Measurements from ENCODE around the gene ARHGAP9. TPM values are rescaled to one million over a fixed set of nuclear protein-coding genes. Genes with fewer than 3 reads are reported as not detected.

ARHGAP9 gene
- total and polyA plus RNA-seq, 5 donors from 2014 or later = 173 to 403 (median 187) TPM

GRCh38 chr12:57452181-57452936 lies 27.3 kb downstream of the ARHGAP9 start:
- peak overlapping the region in 1 of 3 donors; percentile 44 for H3K27ac Mint-ChIP-seq

GRCh38 chr12:57451233-57451778 lies 28.4 kb downstream of the ARHGAP9 start:
- no peaks in the 10 kb centered on the region for H3K36me3 ChIP-seq (ENCODE audit: control insufficient read depth, insufficient read depth, low read length)
- Mint-ChIP-seq H3K27ac (peak overlapping the region in 1 of 3 donors; percentile 20), H3K4me3 (no peak overlapping the region), H3K4me1 (peaks cover 0 to 6% (median 4%) of the 10 kb centered on the region in 4 donors), H3K9me3 (no peaks in the 10 kb centered on the region), H3K36me3 (no peaks in the 10 kb centered on the region), H3K27me3 (peaks cover 10% of the 10 kb centered on the region)
- H3K9me3 ChIP-seq (ENCODE audit: control insufficient read depth in 2 of 2, low read length in 2 of 2) = no peaks in the 10 kb centered on the region
- no peaks in the 10 kb centered on the region for H3K27me3 ChIP-seq (ENCODE audit: control insufficient read depth, insufficient read depth, low read length)
- H3K27ac ChIP-seq (ENCODE audit: insufficient read depth, low read length, poor library complexity, severe bottlenecking) = no peak overlapping the region
- no peak overlapping the region for H3K4me3 ChIP-seq (ENCODE audit: low read depth, low read length)
- DNase-seq = no peak
- ATAC-seq (ENCODE audit: low read depth in 2 of 2) = no peak
- H3K4me1 ChIP-seq (ENCODE audit: control insufficient read depth, insufficient read depth, low read length, poor library complexity, severe bottlenecking) = no peaks in the 10 kb centered on the region

More at GRCh38 chr12:57452181-57452936, 27.3 kb downstream of the ARHGAP9 start:
- Histone ChIP-seq H3K4me3 (ENCODE audit: low read depth, low read length) (no peak overlapping the region), H3K9me3 (ENCODE audit: control insufficient read depth in 2 of 2, low read length in 2 of 2) (no peaks in the 10 kb centered on the region), H3K36me3 (ENCODE audit: control insufficient read depth, insufficient read depth, low read length) (no peaks in the 10 kb centered on the region), H3K27ac (ENCODE audit: insufficient read depth, low read length, poor library complexity, severe bottlenecking) (no peak overlapping the region), H3K4me1 (ENCODE audit: control insufficient read depth, insufficient read depth, low read length, poor library complexity, severe bottlenecking) (no peaks in the 10 kb centered on the region), H3K27me3 (ENCODE audit: control insufficient read depth, insufficient read depth, low read length) (no peaks in the 10 kb centered on the region)
- Mint-ChIP-seq H3K27me3 (peaks cover 10% of the 10 kb centered on the region), H3K9me3 (no peaks in the 10 kb centered on the region), H3K4me1 (peaks cover 0 to 7% (median 5%) of the 10 kb centered on the region in 4 donors), H3K4me3 (peak overlapping the region in 1 of 4 donors; percentile 43), H3K36me3 (no peaks in the 10 kb centered on the region)
- DNase-seq (no peak), ATAC-seq (ENCODE audit: low read depth in 2 of 2) (no peak)

- peaks cover 9% of the 10 kb centered on the region for H3K27me3 Mint-ChIP-seq
- H3K9me3 Mint-ChIP-seq = no peaks in the 10 kb centered on the region
- DNase-seq (no peak), ATAC-seq (ENCODE audit: low read depth in 2 of 2) (no peak)
- Histone ChIP-seq H3K4me3 (ENCODE audit: low read depth, low read length) (no peak overlapping the region), H3K36me3 (ENCODE audit: control insufficient read depth, insufficient read depth, low read length) (no peaks in the 10 kb centered on the region), H3K4me1 (ENCODE audit: control insufficient read depth, insufficient read depth, low read length, poor library complexity, severe bottlenecking) (no peaks in the 10 kb centered on the region), H3K27me3 (ENCODE audit: control insufficient read depth, insufficient read depth, low read length) (no peaks in the 10 kb centered on the region), H3K9me3 (ENCODE audit: control insufficient read depth in 2 of 2, low read length in 2 of 2) (no peaks in the 10 kb centered on the region), H3K27ac (ENCODE audit: insufficient read depth, low read length, poor library complexity, severe bottlenecking) (no peak overlapping the region)
- no peak overlapping the region for H3K27ac Mint-ChIP-seq
- no peaks in the 10 kb centered on the region for H3K36me3 Mint-ChIP-seq
- no peak overlapping the region for H3K4me3 Mint-ChIP-seq
- H3K4me1 Mint-ChIP-seq = peaks cover 0 to under 1% (median 0%) of the 10 kb centered on the region in 4 donors
Observed at GRCh38 chr12:57450057-57450456, 29.6 kb downstream of the ARHGAP9 start.

GRCh38 chr12:57449375-57449774 lies 30.3 kb downstream of the ARHGAP9 start:
- Mint-ChIP-seq H3K4me1 (peaks cover 0 to 4% (median 0%) of the 10 kb centered on the region in 4 donors), H3K36me3 (no peaks in the 10 kb centered on the region), H3K9me3 (no peaks in the 10 kb centered on the region), H3K27ac (no peak overlapping the region), H3K27me3 (peaks cover 10% of the 10 kb centered on the region), H3K4me3 (no peak overlapping the region)
- DNase-seq (no peak), ATAC-seq (ENCODE audit: low read depth in 2 of 2) (no peak)
- Histone ChIP-seq H3K4me1 (ENCODE audit: control insufficient read depth, insufficient read depth, low read length, poor library complexity, severe bottlenecking) (no peaks in the 10 kb centered on the region), H3K27ac (ENCODE audit: insufficient read depth, low read length, poor library complexity, severe bottlenecking) (no peak overlapping the region), H3K9me3 (ENCODE audit: control insufficient read depth in 2 of 2, low read length in 2 of 2) (no peaks in the 10 kb centered on the region), H3K4me3 (ENCODE audit: low read depth, low read length) (no peak overlapping the region), H3K36me3 (ENCODE audit: control insufficient read depth, insufficient read depth, low read length) (no peaks in the 10 kb centered on the region), H3K27me3 (ENCODE audit: control insufficient read depth, insufficient read depth, low read length) (no peaks in the 10 kb centered on the region)

DNA sequence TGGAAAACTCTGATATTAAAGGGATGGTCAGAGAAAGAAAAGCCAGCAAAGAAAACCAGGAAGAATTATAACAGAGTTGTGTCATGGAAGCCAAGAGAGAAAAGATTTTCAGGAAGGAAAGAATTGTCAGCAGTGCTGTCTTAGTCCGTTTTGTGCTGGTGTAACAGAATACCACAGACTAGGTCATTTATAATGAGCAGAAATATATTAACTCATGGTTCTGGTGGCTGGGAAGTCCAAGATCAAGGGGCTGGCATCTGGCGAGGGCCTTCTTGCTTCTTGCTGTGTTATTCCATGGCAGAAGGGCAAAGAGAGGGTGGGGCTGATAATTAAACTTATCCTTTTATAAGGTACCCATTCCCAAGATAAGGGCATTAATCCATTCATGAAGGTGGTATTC lies 31.0 kb downstream of the ARHGAP9 start:
- Mint-ChIP-seq H3K4me3 (no peak overlapping the region), H3K27ac (no peak overlapping the region), H3K36me3 (no peaks in the 10 kb centered on the region), H3K4me1 (peaks cover 0 to 4% (median 0%) of the 10 kb centered on the region in 4 donors), H3K9me3 (no peaks in the 10 kb centered on the region), H3K27me3 (peaks cover 10% of the 10 kb centered on the region)
- H3K4me3 ChIP-seq (ENCODE audit: low read depth, low read length) = no peak overlapping the region
- H3K27me3 ChIP-seq (ENCODE audit: control insufficient read depth, insufficient read depth, low read length) = no peaks in the 10 kb centered on the region
- no peaks in the 10 kb centered on the region for H3K9me3 ChIP-seq (ENCODE audit: control insufficient read depth in 2 of 2, low read length in 2 of 2)
- no peaks in the 10 kb centered on the region for H3K4me1 ChIP-seq (ENCODE audit: control insufficient read depth, insufficient read depth, low read length, poor library complexity, severe bottlenecking)
- H3K27ac ChIP-seq (ENCODE audit: insufficient read depth, low read length, poor library complexity, severe bottlenecking) = no peak overlapping the region
- ATAC-seq (ENCODE audit: low read depth in 2 of 2) (no peak), DNase-seq (no peak)
- no peaks in the 10 kb centered on the region for H3K36me3 ChIP-seq (ENCODE audit: control insufficient read depth, insufficient read depth, low read length)

- peaks cover 1 to 6% (median 4%) of the 10 kb centered on the region in 7 donors for H3K9me3 Mint-ChIP-seq
- no peak for ATAC-seq (ENCODE audit: low read depth in 2 of 2)
- H3K27ac Mint-ChIP-seq = no peak overlapping the region
Observed at GRCh38 chr12:57446292-57446960, 33.2 kb downstream of the ARHGAP9 start.

DNA sequence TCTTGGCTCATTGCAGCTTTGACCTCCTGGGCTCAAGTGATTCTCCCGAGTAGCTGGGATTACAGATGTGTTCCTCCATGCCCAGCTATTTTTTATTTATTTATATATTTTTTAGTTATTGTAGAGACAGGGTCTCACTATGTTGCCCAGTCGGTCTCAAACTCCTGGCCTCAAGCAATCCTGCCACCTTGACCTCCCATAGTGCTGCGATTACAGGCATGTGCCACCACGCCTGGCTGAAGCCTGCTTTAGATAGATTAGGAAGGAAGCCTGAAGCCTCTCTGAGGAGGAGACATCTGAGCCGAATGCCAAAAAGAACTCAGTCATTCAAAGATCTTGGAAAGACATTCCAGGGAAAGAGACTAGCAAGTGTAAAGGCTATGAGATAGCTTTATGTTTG lies 34.9 kb downstream of the ARHGAP9 start:
- no peak for ATAC-seq (ENCODE audit: low read depth in 2 of 2)
- peaks cover 2 to 5% of the 10 kb centered on the region in 2 experiments for H3K9me3 ChIP-seq (ENCODE audit: control insufficient read depth in 2 of 2, low read length in 2 of 2)
- DNase-seq = no peak
- no peak overlapping the region for H3K4me3 Mint-ChIP-seq
- no peaks in the 10 kb centered on the region for H3K36me3 ChIP-seq (ENCODE audit: control insufficient read depth, insufficient read depth, low read length)
- peaks cover 3 to 10% (median 5%) of the 10 kb centered on the region in 7 donors for H3K9me3 Mint-ChIP-seq
- H3K27ac ChIP-seq (ENCODE audit: insufficient read depth, low read length, poor library complexity, severe bottlenecking) = no peak overlapping the region
- peaks cover 7% of the 10 kb centered on the region for H3K36me3 Mint-ChIP-seq
- H3K4me1 ChIP-seq (ENCODE audit: control insufficient read depth, insufficient read depth, low read length, poor library complexity, severe bottlenecking) = no peaks in the 10 kb centered on the region
- peaks cover 20% of the 10 kb centered on the region for H3K27me3 Mint-ChIP-seq
- no peaks in the 10 kb centered on the region for H3K27me3 ChIP-seq (ENCODE audit: control insufficient read depth, insufficient read depth, low read length)
- H3K27ac Mint-ChIP-seq = no peak overlapping the region
- peaks cover 0 to 4% (median 0%) of the 10 kb centered on the region in 4 donors for H3K4me1 Mint-ChIP-seq
- no peak overlapping the region for H3K4me3 ChIP-seq (ENCODE audit: low read depth, low read length)

More at GRCh38 chr12:57446292-57446960, 33.2 kb downstream of the ARHGAP9 start:
- Histone ChIP-seq H3K4me1 (ENCODE audit: control insufficient read depth, insufficient read depth, low read length, poor library complexity, severe bottlenecking) (no peaks in the 10 kb centered on the region), H3K36me3 (ENCODE audit: control insufficient read depth, insufficient read depth, low read length) (no peaks in the 10 kb centered on the region), H3K27me3 (ENCODE audit: control insufficient read depth, insufficient read depth, low read length) (no peaks in the 10 kb centered on the region), H3K4me3 (ENCODE audit: low read depth, low read length) (no peak overlapping the region), H3K9me3 (ENCODE audit: control insufficient read depth in 2 of 2, low read length in 2 of 2) (peaks cover under 1 to 5% of the 10 kb centered on the region in 2 experiments), H3K27ac (ENCODE audit: insufficient read depth, low read length, poor library complexity, severe bottlenecking) (no peak overlapping the region)
- H3K4me3 Mint-ChIP-seq = no peak overlapping the region
- peaks cover 7% of the 10 kb centered on the region for H3K36me3 Mint-ChIP-seq
- peaks cover 18% of the 10 kb centered on the region for H3K27me3 Mint-ChIP-seq
- DNase-seq = no peak
- H3K4me1 Mint-ChIP-seq = peaks cover 0 to 4% (median 0%) of the 10 kb centered on the region in 4 donors
